Activated CD4-positive, alpha-beta T cell treated with anti-CD3 and anti-CD28 coated beads, Interleukin-2, amount 50 U/mL, for 1 hour (primary cell): ENCODE data around the gene NHLRC2.

Source experiments
- DNase-seq: peaks from one replicate; pipeline ENCODE4 v3.0.0-alpha.2; 2020

The NHLRC2 gene

GRCh38 chr10:113945687-113946085 is 91.2 kb downstream of the NHLRC2 start:
- DNase-seq: no peak

DNA sequence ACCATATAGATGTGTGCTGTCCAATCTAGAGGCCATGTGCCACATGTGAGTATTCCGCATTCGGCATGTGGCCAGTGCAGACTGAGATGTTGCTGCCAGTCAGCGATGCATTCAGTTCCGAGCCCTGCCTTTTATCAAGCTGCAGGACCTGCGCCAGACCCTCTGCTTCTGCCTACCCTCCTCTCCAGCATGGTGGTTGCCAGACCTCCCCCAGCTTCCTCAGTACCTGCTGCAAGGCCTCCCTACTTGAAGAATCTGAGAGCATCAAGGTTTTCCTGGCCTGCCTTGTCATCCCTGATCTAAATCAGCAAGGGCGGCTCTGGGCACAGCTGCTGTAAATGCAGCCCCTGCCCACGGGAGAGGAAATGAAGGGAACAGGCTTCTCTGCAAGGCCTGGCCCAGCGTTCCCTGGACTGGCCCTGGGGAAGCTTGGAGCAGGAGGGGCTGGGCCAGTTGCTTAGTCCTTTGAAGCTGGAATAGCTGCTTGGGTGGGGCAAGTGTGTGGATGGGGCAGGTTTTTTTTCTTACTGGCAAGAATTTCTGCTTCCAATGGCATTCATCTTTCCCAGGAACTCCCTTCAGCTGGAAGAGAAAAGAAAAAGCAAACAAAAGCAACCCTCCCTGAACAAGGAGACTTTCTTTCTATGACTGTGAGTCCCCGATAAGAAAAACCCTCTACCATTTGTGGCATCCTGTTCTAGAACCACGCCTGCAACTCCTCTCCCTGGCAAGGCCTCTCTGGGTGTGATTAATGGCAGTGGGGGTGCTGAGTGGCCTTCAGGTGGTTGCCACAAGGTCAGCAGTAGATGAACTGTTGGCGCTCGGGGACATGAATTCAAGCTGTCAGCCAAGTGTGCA is 93.0 kb downstream of the NHLRC2 start:
- DNase-seq: no peak

DNA sequence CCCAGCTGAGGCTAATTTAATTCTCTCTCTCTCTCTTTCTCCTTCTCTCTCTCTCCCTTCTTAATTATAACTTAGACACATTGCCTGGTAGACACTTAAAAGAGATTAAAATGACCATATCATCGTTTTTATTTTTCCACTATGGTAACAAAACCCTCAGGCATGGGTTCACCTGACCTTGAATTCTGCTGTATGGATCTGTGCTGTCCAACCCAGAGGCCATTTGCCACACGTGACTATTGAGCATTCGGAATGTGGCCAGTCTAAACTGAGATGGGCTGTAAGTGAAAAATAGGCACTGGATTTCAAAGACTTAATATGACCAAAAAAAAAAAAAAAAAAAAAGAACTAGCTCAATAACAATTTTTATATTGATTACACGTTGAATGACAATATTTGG is 93.6 kb downstream of the NHLRC2 start:
- no peak for DNase-seq

- no peak for DNase-seq
Observed at GRCh38 chr10:113950268-113950667, 95.8 kb downstream of the NHLRC2 start.

- DNase-seq: no peak
Observed at GRCh38 chr10:113953505-113954272, 99.2 kb downstream of the NHLRC2 start.

DNA sequence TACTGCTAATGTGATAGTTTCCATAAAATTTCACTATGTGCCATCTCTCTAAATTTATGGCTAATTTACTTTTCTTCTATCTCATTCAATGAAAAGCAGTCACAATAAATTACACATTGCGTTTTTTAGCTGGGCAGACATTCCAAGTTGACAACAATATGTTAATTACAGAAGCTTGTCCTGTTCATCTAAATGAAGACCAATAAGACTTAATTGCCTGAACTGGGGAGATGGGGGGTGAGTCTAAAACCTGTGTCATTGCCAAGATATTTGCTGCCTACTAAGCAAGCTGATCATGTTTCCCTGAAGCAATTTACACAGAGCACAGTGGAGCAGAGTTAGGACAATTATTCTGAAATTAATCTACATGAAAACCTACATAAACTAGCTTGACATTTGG is 99.9 kb downstream of the NHLRC2 start:
- DNase-seq: no peak

GRCh38 chr10:113957013-113957412 is 102.6 kb downstream of the NHLRC2 start:
- no peak for DNase-seq

- DNase-seq: no peak
Observed at GRCh38 chr10:113958631-113959382, 104.3 kb downstream of the NHLRC2 start.

- no peak for DNase-seq
Observed at GRCh38 chr10:113959383-113959760, 104.9 kb downstream of the NHLRC2 start.

GRCh38 chr10:113960617-113961181 is 106.2 kb downstream of the NHLRC2 start:
- DNase-seq: peak; percentile 37

GRCh38 chr10:113961182-113962031 is 106.9 kb downstream of the NHLRC2 start:
- DNase-seq: peak; percentile 65

DNA sequence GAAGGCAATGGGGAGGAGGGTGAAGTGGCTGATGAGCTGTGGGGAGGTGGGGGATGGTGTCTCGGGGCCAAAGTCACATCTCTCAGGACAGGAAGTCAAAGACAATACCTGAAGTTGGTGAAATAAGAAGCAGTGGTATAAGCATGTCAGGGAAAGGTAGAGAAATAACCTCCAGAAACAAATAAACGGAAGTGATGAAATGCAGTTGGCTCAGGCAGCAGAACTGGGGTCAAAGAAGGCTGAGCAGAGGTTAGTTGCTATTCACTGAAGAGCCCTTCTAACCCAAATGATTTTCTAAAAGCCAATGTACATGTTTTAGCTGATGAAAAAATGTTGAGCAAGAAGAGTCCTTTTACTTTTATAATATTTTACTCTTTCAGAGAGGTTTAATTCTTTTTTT is 110.6 kb downstream of the NHLRC2 start:
- no peak for DNase-seq

- no peak for DNase-seq
Observed at GRCh38 chr10:113965683-113966082, 111.2 kb downstream of the NHLRC2 start.
